ENCODE measurements around the gene APOA4.
A peak's percentile ranks its signal among the peaks of the same experiment; 100 is the strongest.
"Not testable (repeated sequence)": the region's sequence is repeated elsewhere in the genome, so short reads cannot be mapped to it uniquely, and the experiment has no call there.

APOA4 gene

DNA sequence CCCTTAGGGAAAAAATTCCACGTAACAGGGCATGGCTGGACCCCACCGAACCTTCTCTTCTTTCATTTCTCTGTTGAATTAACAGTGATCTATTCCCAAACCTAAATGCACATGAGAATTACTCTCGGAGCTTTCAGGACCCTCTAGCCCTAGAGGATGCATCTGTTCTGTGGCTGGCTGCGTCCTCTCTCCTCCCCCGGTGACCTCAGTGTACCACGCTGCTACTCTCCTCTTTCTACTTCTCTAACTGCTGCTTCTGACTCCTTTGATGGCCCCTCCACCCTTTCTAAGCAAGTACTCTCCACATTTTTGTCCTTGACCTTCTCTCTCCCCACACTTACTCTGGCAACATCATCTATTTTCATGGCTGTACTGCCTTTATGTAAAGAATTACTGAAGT is 26.4 kb upstream of the APOA4 start:
- DNase-seq (ENCODE audit: insufficient read length, low spot score) = no peak
- no peak for FAIRE-seq

DNA sequence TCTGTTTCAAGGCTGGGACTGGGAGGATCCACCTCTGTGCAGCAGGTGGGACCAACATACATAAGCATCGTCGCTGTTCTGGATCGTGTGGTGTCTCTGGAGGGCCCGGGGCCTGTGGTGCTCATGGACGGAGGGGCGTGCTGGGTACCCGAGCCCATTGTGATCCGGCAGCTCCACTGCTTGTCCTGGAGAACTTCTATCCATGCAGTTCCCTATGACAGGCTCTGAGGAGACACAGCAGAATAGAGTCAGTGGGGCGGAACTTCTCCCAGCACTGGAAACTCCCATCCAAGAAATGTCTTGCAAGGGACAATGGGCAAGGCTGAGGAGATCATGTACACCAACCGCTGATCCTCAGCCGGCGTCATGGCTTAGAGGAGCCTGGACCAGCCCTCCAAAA is 26.0 kb upstream of the APOA4 start:
- no peak for DNase-seq (ENCODE audit: insufficient read length, low spot score)
- no peak for FAIRE-seq

DNA sequence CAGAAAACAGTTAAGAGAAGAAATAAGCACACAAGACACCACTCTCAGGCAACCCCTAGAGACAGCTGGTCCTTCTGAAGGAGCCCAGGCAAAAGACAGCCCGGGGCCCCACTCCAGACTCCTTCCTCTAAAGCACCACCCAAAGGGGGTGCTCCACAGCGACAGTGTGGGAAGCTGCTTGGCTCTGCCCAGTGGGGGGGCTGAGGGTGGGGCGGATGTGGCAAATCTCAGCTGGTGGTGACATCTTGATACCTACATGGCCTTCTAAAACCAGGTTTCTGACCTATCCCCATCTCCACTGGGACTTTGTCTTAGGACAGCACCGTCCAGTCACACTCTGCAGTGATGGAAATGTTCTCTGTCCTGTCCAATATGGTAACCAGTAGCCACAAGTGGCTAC is 24.5 kb upstream of the APOA4 start:
- no peak for DNase-seq (ENCODE audit: insufficient read length, low spot score)
- no peak for FAIRE-seq

DNA sequence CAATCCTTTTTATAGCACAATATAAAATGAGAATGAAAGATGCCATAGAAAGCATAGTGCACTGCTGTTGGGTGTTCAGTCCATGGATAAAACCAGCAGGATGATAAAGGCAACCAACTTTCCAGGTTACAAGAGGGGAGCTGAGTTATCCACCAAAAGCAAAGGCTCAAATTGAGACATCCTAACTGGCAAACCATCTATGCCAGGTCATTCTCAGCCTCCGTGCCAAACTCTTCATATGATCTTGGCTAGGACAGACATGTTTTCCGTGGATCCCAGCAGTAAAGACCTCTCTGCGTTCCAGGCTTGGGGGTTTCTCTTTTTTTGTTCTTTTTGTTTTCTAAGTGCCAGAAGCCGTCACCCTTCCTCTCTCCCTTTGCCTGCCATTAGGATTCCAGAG is 21.6 kb upstream of the APOA4 start:
- FAIRE-seq (no peak), DNase-seq (ENCODE audit: insufficient read length, low spot score) (no peak)

DNA sequence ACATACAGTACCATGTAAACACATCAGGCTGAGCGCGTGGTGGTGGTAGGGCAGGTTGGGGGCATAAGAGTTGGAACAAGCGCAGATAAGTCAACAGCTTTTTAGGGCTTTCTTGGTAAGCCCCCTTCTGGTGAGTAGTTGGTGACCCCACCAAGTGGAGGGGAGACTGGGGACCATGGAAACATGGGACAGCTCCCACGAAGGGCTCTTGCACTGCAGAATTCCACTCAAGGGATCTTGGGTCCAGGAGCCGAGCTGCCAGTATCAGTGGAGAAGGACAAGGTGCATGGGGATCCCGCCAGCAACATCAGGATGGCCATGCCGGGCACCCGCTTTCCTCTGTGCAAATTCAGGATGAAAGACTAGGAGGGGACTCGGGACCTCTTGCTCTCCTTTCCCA is 20.6 kb upstream of the APOA4 start:
- FAIRE-seq = no peak

DNA sequence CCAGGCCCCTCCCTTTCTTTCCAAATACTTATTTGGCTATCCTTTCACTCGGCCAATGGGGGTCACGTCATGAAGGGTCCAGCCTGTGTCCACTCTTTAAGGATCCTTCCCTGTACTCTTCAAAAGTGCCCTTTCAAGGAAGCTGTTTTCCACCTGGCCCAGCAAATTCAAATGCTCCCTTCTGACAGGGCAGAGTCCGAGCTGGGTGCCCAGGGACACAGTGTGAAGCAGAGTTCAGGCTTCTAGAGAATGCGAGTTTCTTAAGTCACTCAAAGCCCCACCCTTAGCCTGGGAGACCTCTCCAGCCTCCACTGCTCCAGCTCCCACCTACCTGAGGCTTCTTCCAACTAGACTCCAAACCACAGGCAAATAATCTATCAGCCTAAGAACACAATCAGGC is 19.8 kb upstream of the APOA4 start:
- FAIRE-seq = no peak
- no peak for DNase-seq (ENCODE audit: insufficient read length, low spot score)

More for the DNA sequence above, 20.6 kb upstream of the APOA4 start:
- no peak for DNase-seq (ENCODE audit: insufficient read length, low spot score)

DNA sequence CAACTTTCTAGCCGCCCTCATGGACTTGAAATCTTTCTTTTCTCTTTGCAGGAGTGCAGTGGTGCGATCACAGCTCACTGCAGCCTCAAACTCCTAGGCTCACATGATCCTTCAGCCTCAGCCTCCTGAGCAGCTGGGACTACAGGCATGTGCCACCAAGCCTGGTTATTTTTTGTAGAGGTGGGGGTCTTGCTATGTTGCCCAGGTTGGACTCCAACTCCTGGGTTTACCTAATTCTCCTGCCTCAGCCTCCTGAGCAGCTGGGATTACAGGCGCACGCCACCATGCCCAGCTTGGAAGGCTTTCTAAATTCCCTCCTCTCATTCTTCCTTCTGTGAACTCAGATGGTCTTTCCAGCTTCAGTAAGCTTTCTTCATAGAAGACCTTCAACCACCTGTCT is 19.0 kb upstream of the APOA4 start:
- DNase-seq (ENCODE audit: insufficient read length, low spot score) = no peak
- no peak for FAIRE-seq

DNA sequence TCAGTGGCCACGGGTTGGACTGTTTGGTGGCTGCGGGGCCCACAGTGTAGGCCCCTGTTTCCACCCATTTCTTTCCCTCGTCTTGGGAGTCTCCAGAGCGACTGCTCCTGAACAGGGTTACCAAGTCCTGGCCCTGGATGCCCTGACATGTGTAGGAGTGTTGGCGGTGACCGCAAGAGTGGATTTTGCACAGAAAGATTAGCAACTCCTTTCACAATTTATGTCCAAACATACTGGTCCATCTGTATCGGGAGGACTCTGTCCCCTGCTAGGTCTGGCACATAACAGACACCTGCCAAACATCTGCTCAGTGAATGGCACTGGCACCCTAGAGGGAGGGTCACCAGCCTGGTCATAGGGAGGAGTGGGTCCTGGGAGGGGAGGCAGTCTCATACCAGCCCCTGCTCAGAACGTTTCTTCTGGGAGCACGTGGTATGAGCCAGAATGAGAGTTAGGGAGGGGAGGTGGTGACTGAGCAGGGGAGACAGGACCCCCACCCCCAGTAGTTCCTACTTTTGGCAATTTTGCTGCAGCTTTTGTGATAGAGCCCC is 17.7 kb upstream of the APOA4 start:
- FAIRE-seq = no peak

DNA sequence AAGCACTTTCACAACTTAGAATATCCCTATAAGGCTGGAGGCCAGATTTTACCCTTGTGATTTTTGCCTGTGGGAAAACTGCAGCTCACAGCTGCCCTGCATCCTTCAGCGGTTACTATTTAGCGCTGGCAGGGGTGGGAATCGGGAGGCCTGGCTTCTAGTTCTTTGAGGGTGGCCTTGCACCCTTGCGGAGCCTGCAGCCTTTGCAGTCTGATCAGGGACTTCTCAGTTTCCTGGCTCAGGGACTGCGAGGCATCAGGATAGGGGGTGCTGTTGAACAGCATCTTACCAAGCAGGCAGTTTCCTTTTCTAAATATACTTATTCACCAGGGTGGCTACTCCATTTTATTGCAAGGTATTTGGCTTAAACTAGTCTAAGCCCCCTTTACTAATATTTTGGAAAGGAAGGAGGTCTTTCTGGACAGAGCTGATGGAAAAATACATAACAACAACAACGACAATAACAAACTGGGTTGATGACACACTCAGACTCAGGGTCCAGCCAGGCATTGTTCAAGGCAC is 17.2 kb upstream of the APOA4 start:
- FAIRE-seq = no peak
- DNase-seq (ENCODE audit: insufficient read length, low spot score) = no peak

More for the DNA sequence above, 17.7 kb upstream of the APOA4 start:
- no peak for DNase-seq (ENCODE audit: insufficient read length, low spot score)

DNA sequence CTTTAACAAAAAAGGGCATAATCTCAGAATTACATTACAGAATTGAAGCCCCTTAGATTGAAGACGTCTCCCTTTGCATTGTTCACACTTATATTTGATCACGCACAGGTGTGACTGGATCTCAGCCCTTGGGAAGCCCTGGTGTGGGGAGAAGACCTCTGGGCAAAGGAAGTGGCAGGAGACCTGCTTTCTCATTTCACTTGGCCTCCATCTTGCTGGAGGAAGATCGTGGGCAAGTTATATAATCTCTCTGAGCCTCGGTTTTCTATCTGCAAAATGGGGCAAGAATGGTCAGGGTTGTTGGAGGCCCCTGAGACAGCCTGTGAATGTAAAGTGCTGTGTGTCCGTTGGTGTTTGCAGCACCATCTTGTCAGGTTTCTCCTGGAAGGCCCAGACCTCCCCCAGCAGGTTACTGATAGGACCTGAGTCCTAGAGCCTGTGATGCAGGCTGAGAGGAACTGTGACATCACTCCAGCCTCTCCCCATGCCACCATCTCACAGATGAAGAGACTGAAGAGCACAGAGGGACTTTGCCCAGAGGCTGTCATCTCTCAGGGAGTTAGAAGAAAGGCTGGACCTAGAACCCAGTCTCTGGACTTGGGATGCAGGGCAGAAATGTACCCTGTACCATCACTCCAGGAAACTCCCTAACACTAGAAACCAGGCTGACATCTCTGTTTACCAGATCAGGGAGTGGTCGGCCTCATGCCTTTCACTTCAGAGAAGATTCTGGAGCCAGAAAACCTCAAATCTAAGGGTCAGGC is 15.4 kb upstream of the APOA4 start:
- no peak for DNase-seq (ENCODE audit: insufficient read length, low spot score)
- no peak for FAIRE-seq

DNA sequence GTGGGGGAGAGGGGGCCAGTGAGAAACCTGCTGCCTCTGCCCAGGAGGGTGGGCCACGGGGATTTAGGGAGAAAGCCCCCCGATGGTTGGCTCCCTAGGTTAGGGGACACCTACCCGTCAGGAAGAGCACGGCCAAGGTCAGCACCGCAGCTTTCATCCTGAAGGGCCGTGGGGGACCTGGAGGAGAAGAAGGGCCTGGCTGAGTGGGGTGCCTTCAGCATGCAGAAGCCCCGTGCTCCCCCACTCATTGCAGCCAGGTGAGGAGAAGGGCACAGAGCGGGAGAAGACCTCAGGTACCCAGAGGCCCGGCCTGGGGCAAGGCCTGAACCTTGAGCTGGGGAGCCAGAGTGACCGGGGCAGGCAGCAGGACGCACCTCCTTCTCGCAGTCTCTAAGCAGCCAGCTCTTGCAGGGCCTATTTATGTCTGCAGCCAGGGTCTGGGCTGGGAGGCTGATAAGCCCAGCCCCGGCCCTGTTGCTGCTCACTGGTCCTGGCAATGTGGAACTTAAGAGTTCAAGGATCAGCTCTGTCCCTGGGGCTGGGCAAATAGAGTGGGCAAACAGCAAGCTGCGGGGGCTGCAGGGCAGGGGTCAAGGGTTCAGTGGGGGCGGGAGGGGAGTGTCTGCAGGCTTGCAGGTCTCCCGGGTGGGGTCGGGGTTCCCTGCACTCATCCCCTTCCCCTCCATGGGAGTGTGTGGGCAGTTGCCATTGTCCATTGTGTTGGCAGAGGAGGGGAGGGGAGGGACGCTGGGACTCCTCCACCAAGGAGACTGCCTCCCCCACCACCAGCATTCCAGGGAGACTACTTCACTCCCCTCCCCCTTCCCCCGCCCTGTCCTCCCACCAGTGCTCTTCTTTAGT is 14.4 kb upstream of the APOA4 start, which contains the start of gene APOA1:
Gene APOA1 (minus strand): TSS at position 392 of the 861 bp plus-strand sequence. CDS start 235 bp downstream, at position 157.
- DNase-seq (ENCODE audit: insufficient read length, low spot score) = no peak

DNA sequence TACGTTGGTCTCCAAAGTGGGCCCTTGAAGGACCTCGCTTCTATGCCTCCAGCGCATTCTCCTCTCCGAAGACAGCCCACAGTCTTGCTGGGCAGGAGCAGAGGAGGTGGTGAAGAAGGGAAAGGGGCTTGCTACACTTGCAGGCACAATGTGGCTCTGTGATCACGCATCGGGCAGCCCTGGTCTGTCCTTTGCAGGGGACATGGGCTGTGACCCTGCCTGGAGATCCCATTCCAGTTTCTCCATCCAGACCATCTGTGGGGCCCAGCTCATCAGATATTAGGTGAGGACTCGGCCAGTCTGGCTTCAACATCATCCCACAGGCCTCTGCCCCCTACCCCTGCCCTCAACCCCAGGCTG is 13.5 kb upstream of the APOA4 start:
- FAIRE-seq (no peak), DNase-seq (ENCODE audit: insufficient read length, low spot score) (no peak)

More for the DNA sequence above, 14.4 kb upstream of the APOA4 start, which contains the start of gene APOA1:
- no peak for FAIRE-seq

DNA sequence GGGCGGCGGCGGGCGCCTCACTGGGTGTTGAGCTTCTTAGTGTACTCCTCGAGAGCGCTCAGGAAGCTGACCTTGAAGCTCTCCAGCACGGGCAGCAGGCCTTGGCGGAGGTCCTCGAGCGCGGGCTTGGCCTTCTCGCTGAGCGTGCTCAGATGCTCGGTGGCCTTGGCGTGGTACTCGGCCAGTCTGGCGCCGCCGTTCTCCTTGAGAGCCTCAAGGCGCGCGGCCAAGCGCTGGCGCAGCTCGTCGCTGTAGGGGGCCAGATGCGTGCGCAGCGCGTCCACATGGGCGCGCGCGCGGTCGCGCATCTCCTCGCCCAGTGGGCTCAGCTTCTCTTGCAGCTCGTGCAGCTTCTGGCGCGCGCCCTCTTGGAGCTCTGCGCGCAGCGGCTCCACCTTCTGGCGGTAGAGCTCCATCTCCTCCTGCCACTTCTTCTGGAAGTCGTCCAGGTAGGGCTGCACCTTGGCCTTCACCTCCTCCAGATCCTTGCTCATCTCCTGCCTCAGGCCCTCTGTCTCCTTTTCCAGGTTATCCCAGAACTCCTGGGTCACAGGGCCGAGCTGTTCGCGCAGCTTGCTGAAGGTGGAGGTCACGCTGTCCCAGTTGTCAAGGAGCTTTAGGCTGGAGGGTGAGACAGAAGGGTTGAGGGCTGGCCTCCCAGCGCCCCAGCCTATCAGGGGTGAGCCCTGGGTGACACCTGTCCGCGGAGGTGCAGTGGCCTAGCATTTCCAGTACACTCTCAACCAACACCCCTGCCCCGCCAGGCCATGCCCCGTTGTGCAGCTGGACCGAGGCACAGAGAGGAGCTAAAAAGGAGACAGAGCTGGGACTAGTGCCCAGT is 12.9 kb upstream of the APOA4 start:
- FAIRE-seq (no peak), DNase-seq (ENCODE audit: insufficient read length, low spot score) (peak; percentile 82)

DNA sequence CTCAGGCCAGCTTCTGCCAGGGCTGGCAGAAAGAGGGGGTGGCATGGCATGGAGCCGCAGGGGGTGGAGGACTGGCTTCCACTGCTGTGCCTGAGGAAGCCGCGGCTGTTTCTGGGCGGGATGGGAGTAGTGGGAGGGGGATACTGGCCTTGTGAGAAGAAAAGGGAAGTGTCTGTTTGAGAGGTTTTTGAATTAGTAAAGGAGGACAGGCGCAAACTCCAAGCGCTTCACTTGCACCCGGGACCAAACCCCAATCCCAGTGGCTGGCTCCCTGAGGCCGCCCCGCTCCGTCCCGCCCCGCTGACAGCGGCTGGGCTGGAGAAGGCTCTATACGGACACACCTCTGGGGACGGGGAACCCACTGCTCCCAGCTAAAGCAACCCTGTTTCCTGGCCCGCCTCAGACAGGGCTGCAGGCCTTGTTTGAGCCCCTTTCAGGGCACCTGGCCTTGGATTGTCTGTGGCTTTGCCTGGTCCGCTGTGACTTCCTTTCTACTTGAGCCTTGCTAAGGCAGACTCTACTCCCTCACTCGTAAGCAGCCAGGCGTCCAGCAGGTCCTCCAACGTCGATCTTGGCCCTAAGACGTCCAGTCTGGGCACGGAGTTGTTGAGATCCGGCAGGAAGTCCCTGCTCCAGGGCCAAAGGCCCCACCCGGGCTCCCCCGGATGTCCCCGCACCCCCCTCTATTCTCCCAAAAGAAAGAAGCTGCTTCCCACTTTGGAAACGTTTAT is 12.1 kb upstream of the APOA4 start:
- DNase-seq (ENCODE audit: insufficient read length, low spot score) (no peak), FAIRE-seq (no peak)

DNA sequence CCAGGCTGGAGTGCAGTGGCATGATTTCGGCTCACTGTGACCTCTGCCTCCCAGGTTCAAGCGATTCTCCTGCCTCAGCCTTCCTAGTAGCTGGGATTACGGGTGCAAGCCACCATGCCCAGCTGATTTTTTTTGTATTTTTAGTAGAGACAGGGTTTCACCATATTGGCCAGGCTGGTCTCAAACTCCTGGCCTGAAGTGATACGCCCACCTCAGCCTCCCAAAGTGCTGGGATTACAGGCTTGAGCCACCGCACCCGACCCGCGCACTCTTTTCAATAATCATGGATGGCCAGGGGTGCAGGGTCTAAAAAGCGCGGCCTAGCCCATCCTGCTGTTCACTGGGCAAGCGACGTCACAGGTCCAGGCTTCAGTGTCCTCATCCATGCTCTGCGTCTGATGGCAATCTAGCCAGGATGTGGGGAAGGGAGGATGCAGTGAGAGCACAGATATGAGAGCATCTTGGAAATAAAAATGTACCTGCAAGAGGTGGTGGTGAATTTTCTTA is 11.5 kb upstream of the APOA4 start:
- not testable (repeated sequence) for FAIRE-seq; DNase-seq (ENCODE audit: insufficient read length, low spot score)

DNA sequence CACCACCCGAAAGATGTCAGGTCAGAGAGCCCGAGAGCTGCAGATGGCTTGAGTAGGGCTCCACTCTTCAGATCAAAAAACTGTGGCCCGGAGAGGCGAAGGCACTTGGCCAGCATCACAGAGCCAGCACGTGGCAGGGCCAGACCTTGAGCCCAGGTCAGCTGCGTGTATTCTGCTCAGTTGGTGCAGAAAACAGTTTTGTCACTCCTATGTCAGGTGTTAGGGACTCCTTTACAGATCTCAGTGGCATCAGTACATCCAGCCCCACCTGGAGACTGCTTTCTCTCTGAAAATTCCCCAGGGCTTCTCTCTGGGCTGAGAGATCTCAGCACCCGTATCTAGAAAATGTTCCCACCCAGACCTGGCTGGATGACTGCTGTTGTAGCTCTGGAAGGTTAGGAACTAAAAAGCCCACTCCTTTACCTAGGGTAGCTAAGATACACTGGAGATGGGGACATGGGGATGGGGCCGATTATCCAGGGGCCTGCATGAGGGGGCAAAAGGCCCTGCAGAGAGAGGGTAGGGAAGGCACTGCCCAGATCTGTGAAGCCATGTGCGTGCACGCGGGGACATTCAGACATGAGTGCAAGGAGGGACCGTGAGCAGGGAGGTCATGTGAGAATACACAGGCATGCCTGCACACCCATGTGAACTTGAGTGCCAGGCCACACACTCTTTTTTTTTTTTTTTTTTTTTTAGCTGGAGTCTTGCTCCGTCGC is 10.9 kb upstream of the APOA4 start:
- FAIRE-seq = no peak

DNA sequence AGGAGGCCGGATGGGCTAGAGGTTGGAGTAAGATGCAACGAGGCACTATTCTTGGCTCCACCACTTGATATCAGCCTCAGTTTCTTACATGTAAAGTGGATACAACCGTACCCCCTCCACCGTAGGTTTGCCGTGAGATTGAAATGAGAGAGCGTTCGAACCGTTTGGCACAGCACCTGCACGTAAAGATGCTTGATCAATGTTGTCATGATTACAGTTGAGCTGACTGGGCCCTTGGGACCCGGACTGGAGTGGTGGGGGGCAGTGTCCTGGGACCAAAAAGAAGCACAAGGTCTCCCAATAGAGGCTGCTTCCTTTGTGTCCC is 10.3 kb upstream of the APOA4 start:
- DNase-seq (ENCODE audit: insufficient read length, low spot score) = no peak
- FAIRE-seq = no peak

More for the DNA sequence above, 10.9 kb upstream of the APOA4 start:
- DNase-seq (ENCODE audit: insufficient read length, low spot score) = no peak

DNA sequence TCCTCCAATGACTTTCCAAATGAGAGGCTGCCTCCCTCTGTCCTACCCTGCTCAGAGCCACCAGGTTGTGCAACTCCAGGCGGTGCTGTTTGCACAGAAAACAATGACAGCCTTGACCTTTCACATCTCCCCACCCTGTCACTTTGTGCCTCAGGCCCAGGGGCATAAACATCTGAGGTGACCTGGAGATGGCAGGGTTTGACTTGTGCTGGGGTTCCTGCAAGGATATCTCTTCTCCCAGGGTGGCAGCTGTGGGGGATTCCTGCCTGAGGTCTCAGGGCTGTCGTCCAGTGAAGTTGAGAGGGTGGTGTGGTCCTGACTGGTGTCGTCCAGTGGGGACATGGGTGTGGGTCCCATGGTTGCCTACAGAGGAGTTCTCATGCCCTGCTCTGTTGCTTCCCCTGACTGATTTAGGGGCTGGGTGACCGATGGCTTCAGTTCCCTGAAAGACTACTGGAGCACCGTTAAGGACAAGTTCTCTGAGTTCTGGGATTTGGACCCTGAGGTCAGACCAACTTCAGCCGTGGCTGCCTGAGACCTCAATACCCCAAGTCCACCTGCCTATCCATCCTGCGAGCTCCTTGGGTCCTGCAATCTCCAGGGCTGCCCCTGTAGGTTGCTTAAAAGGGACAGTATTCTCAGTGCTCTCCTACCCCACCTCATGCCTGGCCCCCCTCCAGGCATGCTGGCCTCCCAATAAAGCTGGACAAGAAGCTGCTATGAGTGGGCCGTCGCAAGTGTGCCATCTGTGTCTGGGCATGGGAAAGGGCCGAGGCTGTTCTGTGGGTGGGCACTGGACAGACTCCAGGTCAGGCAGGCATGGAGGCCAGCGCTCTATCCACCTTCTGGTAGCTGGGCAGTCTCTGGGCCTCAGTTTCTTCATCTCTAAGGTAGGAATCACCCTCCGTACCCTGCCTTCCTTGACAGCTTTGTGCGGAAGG is 9.5 kb upstream of the APOA4 start:
- DNase-seq (ENCODE audit: insufficient read length, low spot score) (no peak), FAIRE-seq (no peak)
